Gastrocnemius medialis (tissue), 4 donors: ENCODE measurements around the gene SUPT7L.

Experiments used
- CTCF ChIP-seq, 5 experiments: fragments of 450-650 bp in 3 of 5; fragments of 200-600 bp in 2 of 5; sonication (generic) in 2 of 5; IDR thresholded peaks in 4 of 5; conservative IDR thresholded peaks in 1 of 5; 1 replicate in 4 of 5; 2 replicates in 1 of 5; pipeline ENCODE4 v1.5.1; 2016 to 2019; ENCODE audit warnings: antibody characterized with exemption in 5 of 5, mild to moderate bottlenecking in 3 of 5, moderate library complexity in 3 of 5
- POLR2A ChIP-seq, 2 donors: fragments of 450-650 bp; IDR thresholded peaks; one replicate each; pipeline ENCODE4 v1.6.1; 2017; ENCODE audit warnings: antibody characterized with exemption in 2 of 2, mild to moderate bottlenecking in 2 of 2, moderate library complexity in 2 of 2

GRCh38 chr2:27713201-27713600 is 49.8 kb upstream of the SUPT7L start:
- TF ChIP-seq POLR2A (IDR thresholded peaks at IDR 0.05) (no peak), CTCF (IDR thresholded peaks at IDR 0.05 in 4 of 5, conservative IDR thresholded peaks at IDR 0.05 in 1 of 5) (no peak)
